CD4-positive, alpha-beta T cell (primary cell): Measurements from ENCODE around the gene PPP1R1A. TPM values are rescaled to one million over a fixed set of nuclear protein-coding genes. Genes with fewer than 3 reads are reported as not detected.

ENCODE experiments used
- ATAC-seq: fragments of 200-7000 bp; cut with Tn5 transposase; one replicate; pipeline ENCODE4 v1.10.0; 2022; ENCODE audit warnings: mild to moderate bottlenecking; ENCODE audit not compliant: poor library complexity
- CTCF ChIA-PET: fragments of 350-600 bp; sonication (Branson Sonifier 250); formaldehyde crosslinking; loops from one replicate; lab custom pipeline; 2021; ENCODE audit warnings: antibody characterized with exemption, inconsistent platforms; lab: Charles Lee
- POLR2A ChIA-PET: fragments of 350-600 bp; sonication (Branson Sonifier 250); formaldehyde crosslinking; loops from one replicate; lab custom pipeline; 2021; ENCODE audit warnings: antibody characterized with exemption, inconsistent platforms; lab: Charles Lee
- DNase-seq, 14 experiments: peaks; one replicate each; pipeline ENCODE4 v3.0.0-alpha.2; 2013 to 2020; ENCODE audit warnings: mixed read lengths in 2 of 14
- H3K27ac ChIP-seq, 2 donors: one replicate each; pipeline versions ENCODE4 v1.5.1 to v1.7.0; 2013; ENCODE audit warnings: low read length in 2 of 2, low read depth in 1 of 2, mild to moderate bottlenecking in 1 of 2
- H3K27me3 ChIP-seq, 2 experiments: 1 replicate in 1 of 2; 2 replicates in 1 of 2; pipeline versions ENCODE4 v1.6.1 to v1.7.0; 2013; ENCODE audit warnings: low read length in 2 of 2, control low read depth in 1 of 2, mild to moderate bottlenecking in 1 of 2, moderate library complexity in 1 of 2; ENCODE audit not compliant: insufficient read depth in 2 of 2, control insufficient read depth in 1 of 2
- H3K36me3 ChIP-seq: one replicate; pipeline ENCODE4 v1.6.1; 2013; ENCODE audit warnings: low read length, control low read depth; ENCODE audit not compliant: insufficient read depth
- H3K4me1 ChIP-seq: one replicate; pipeline ENCODE4 v1.6.1; 2013; ENCODE audit warnings: low read length, control low read depth; ENCODE audit not compliant: insufficient read depth
- H3K4me3 ChIP-seq: one replicate; pipeline ENCODE4 v1.5.1; 2013; ENCODE audit warnings: mild to moderate bottlenecking, low read length, moderate library complexity
- H3K9me3 ChIP-seq, 2 experiments: 1 replicate in 1 of 2; 2 replicates in 1 of 2; pipeline versions ENCODE4 v1.6.1 to v1.7.0; 2013; ENCODE audit warnings: low read length in 2 of 2, mild to moderate bottlenecking in 2 of 2, control low read depth in 1 of 2, moderate library complexity in 1 of 2; ENCODE audit not compliant: control insufficient read depth in 1 of 2, insufficient read depth in 1 of 2
- H3K27ac Mint-ChIP-seq: one replicate; pipeline ENCODE4 v1.8.0; 2020; ENCODE audit warnings: mixed read lengths
- H3K27me3 Mint-ChIP-seq: one replicate; pipeline ENCODE4 v1.8.0; 2021; ENCODE audit warnings: mixed read lengths
- H3K36me3 Mint-ChIP-seq: one replicate; pipeline ENCODE4 v1.8.0; 2021; ENCODE audit warnings: low read depth, mixed read lengths
- H3K4me1 Mint-ChIP-seq: one replicate; pipeline ENCODE4 v1.8.0; 2021; ENCODE audit warnings: low read depth, mixed read lengths
- H3K4me3 Mint-ChIP-seq: one replicate; pipeline ENCODE4 v1.8.0; 2020; ENCODE audit warnings: mild to moderate bottlenecking, mixed read lengths
- H3K9me3 Mint-ChIP-seq: one replicate; pipeline ENCODE4 v1.8.0; 2020; ENCODE audit warnings: mixed read lengths
- intact Hi-C, 2 experiments: fragments of 100-400 bp; cut with DNase I in 1 of 2; cut with micrococcal nuclease in 1 of 2; formaldehyde crosslinking; loops; one replicate each; pipeline versions ENCODE4 v1.15.1 to v1.9.0; 2023 to 2025; cut with DNase I, micrococcal nuclease
- total RNA-seq, 174 experiments: library from RNA in 2 of 174; stranded (reverse) in 2 of 174; gene quantifications; one replicate each; pipeline ENCODE4 v1.2.3 and lab custom pipeline; 2021 to 2026
- TF ChIP-seq, protein P1 (sequence below): fragments of 200-600 bp; IDR thresholded peaks from one replicate; pipeline ENCODE4 v1.8.0; 2022; ENCODE audit warnings: antibody characterized with exemption, mild to moderate bottlenecking

The PPP1R1A gene
- total RNA-seq, 2 experiments from 2014 or later: not detected

DNA sequence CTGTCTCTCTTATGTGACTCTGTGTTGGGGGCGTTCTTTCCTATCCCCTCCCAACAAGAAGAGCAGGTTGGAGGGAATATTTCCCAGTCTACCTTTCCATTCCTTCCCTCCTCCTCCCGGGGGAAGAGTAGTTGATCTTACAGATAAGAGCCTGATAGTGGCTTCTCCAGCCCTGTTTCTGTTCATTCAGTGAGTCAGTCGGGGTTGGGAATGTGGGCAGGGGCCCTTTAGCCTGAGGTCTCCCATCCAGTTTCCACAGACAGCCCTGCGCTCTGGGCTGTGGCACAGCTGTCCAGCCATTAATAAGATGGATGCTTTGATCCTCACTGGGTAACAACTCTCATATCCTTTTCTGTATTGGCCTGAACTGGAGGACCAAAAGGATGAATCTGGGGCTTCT, 18.1 kb upstream of the PPP1R1A start:
- Histone ChIP-seq H3K4me3 (no peak overlapping the region), H3K9me3 (no peaks in the 10 kb centered on the region), H3K27ac (no peak overlapping the region), H3K27me3 (peaks cover 4 to 8% of the 10 kb centered on the region in 2 experiments), H3K36me3 (no peaks in the 10 kb centered on the region), H3K4me1 (no peaks in the 10 kb centered on the region)
- CTCF ChIA-PET: no interaction called here
- DNase-seq (no peak), ATAC-seq (no peak)
- TF ChIP-seq, protein P1, sequence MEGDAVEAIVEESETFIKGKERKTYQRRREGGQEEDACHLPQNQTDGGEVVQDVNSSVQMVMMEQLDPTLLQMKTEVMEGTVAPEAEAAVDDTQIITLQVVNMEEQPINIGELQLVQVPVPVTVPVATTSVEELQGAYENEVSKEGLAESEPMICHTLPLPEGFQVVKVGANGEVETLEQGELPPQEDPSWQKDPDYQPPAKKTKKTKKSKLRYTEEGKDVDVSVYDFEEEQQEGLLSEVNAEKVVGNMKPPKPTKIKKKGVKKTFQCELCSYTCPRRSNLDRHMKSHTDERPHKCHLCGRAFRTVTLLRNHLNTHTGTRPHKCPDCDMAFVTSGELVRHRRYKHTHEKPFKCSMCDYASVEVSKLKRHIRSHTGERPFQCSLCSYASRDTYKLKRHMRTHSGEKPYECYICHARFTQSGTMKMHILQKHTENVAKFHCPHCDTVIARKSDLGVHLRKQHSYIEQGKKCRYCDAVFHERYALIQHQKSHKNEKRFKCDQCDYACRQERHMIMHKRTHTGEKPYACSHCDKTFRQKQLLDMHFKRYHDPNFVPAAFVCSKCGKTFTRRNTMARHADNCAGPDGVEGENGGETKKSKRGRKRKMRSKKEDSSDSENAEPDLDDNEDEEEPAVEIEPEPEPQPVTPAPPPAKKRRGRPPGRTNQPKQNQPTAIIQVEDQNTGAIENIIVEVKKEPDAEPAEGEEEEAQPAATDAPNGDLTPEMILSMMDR: no peak
- peaks cover 8% of the 10 kb centered on the region for H3K27me3 Mint-ChIP-seq
- intact Hi-C loops: loop anchor here (10.0 kb wide), 2 partner anchors 348 to 468 kb away; no protein-coding TSS in a partner anchor
- no peaks in the 10 kb centered on the region for H3K9me3 Mint-ChIP-seq
- POLR2A ChIA-PET: no interaction called here
- H3K27ac Mint-ChIP-seq: no peak overlapping the region
- H3K4me1 Mint-ChIP-seq: peaks cover 8% of the 10 kb centered on the region
- H3K36me3 Mint-ChIP-seq: no peaks in the 10 kb centered on the region
- no peak overlapping the region for H3K4me3 Mint-ChIP-seq

DNA sequence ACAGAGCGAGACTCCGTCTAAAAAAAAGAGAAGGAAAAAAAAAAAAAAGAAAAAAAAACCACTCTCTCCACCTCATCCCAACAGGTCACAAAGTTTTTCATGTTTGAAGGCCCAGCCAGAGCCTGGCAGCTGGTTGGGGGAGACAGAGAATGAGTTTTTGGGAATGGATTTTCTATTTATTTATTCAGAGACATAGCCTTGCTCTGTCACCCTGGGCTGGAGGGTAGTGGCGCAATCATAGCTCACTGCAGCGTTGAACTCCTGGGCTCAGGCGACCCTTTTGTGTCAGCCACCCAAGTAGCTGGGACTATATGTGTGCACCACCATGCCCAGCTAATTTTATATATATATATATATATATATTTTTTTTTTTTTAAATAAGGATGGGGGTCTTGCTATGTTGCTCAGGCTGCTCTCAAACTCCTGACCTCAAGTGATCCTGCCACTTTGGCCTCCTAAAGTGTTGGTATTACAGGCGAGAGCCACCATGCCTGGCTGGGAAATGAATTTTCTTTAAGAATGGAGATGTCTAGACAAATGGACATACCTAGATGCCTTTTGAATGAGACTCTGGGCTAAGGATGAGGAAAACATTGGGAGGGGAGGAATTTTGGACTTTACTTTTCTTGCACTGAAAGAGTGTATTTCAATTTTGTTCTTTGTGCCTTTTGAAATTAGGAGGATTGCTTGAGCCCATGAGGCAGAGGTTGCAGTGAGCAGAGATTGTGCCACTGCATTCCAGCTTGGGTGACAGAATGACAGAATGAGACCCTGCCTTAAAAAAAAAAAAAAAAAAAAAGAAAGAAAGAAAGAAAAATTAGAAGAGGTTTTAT, 16.9 kb upstream of the PPP1R1A start:
- no peaks in the 10 kb centered on the region for H3K9me3 Mint-ChIP-seq
- H3K36me3 Mint-ChIP-seq: no peaks in the 10 kb centered on the region
- peaks cover 8% of the 10 kb centered on the region for H3K27me3 Mint-ChIP-seq
- no peak overlapping the region for H3K27ac Mint-ChIP-seq
- H3K27ac ChIP-seq: no peak overlapping the region
- ChIA-PET CTCF (interaction anchor here (0.7 to 1.0 kb wide), 2 partner anchors 9 to 467 kb away, joined by 3 read pairs; no protein-coding TSS in a partner anchor), POLR2A (no interaction called here)
- H3K27me3 ChIP-seq: peaks cover 3 to 8% of the 10 kb centered on the region in 2 experiments
- ATAC-seq (no peak), DNase-seq (no peak)
- no peaks in the 10 kb centered on the region for H3K4me1 ChIP-seq
- intact Hi-C loops: loop anchor here (10.0 kb wide), 2 partner anchors 349 to 469 kb away; no protein-coding TSS in a partner anchor
- TF ChIP-seq, protein P1: no peak
- H3K4me1 Mint-ChIP-seq: peaks cover 8% of the 10 kb centered on the region
- no peak overlapping the region for H3K4me3 ChIP-seq
- no peaks in the 10 kb centered on the region for H3K9me3 ChIP-seq
- H3K4me3 Mint-ChIP-seq: no peak overlapping the region
- H3K36me3 ChIP-seq: no peaks in the 10 kb centered on the region

DNA sequence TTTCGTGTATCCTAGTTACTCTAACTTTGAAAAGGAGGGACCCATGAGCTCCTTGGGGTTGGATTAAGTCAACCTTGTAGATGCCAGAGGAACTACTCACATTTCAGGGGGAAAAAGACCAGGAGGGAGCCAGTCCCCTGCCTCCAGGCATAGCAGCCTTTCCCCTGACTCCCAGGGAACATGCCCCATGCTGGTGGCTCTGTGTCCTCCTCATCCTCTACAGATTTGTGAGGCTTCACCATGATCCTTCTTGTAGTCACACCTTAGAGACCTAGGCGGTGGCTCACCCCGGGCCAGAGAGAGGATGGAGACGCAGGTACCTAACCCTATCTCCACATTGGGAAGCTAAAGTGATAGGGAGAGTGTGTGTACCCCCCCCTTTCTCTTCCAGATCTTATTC, 16.0 kb upstream of the PPP1R1A start:
- intact Hi-C loops: loop anchor here (10.0 kb wide), 2 partner anchors 350 to 470 kb away; no protein-coding TSS in a partner anchor
- TF ChIP-seq, protein P1: no peak
- peaks cover 8% of the 10 kb centered on the region for H3K4me1 Mint-ChIP-seq
- no peak overlapping the region for H3K27ac Mint-ChIP-seq
- H3K36me3 Mint-ChIP-seq: no peaks in the 10 kb centered on the region
- H3K9me3 Mint-ChIP-seq: no peaks in the 10 kb centered on the region
- POLR2A ChIA-PET: no interaction called here
- Histone ChIP-seq H3K27ac (no peak overlapping the region), H3K9me3 (no peaks in the 10 kb centered on the region), H3K27me3 (peaks cover 0 to 8% of the 10 kb centered on the region in 2 experiments), H3K4me1 (no peaks in the 10 kb centered on the region), H3K36me3 (no peaks in the 10 kb centered on the region), H3K4me3 (no peak overlapping the region)
- CTCF ChIA-PET: interaction anchor here (0.7 kb wide), 1 partner anchor 468 kb away, joined by 3 read pairs; no protein-coding TSS in a partner anchor
- DNase-seq (no peak), ATAC-seq (no peak)
- H3K4me3 Mint-ChIP-seq: no peak overlapping the region
- H3K27me3 Mint-ChIP-seq: peaks cover 8% of the 10 kb centered on the region
